HCT116 (cell line): ENCODE data around the gene LDHAL6B. TPM values are rescaled to one million over a fixed set of nuclear protein-coding genes. Genes with fewer than 3 reads are reported as not detected.
A peak's percentile ranks its signal among the peaks of the same experiment; 100 is the strongest.

ENCODE experiments used
- ATAC-seq: fragments of 200-7000 bp; cut with Tn5 transposase; 2 replicates; pipeline ENCODE4 v1.9.1; 2020; ENCODE audit warnings: mild to moderate bottlenecking, moderate library complexity
- BruUV-seq: library from RNA; stranded (reverse); fragments of 400-500 nt; replicated peaks from 2 replicates; lab custom pipeline; 2021; lab: Mats Ljungman, UMichigan
- CTCF ChIA-PET: fragments of 300-600 bp; sonication (Branson Sonifier 250); formaldehyde crosslinking; loops from one replicate; lab custom pipeline; 2021; ENCODE audit warnings: antibody characterized with exemption; lab: Charles Lee
- POLR2A ChIA-PET: fragments of 300-600, 350-600 bp; sonication (Branson Sonifier 250); formaldehyde crosslinking; loops from one replicate; lab custom pipeline; 2021; ENCODE audit warnings: antibody characterized with exemption; lab: Charles Lee
- RAD21 ChIA-PET, 2 experiments: fragments of 300-600 bp; sonication (Branson Sonifier 250); formaldehyde crosslinking; loops; one replicate each; lab custom pipeline; 2023; ENCODE audit warnings: low total read pairs in 2 of 2; ENCODE audit not compliant: uncharacterized antibody in 2 of 2, unreplicated experiment in 2 of 2, low non-redundant PET in 1 of 2; lab: Charles Lee
- DNase-seq: peaks from one replicate; pipeline ENCODE4 v3.0.0-alpha.2; 2010; ENCODE audit warnings: low read depth, low spot score
- H2AFZ ChIP-seq: fragments of 200-600 bp; shearing (Covaris generic), sonication (generic); 2 replicates; pipeline ENCODE4 v1.6.1; 2017; ENCODE audit warnings: low read depth, mixed run types, mixed read lengths, antibody characterized with exemption, low read length; ENCODE audit not compliant: poor library complexity, severe bottlenecking
- H3K27ac ChIP-seq: 2 replicates; pipeline ENCODE4 v1.5.1; 2012; ENCODE audit warnings: low read depth, low read length
- H3K27me3 ChIP-seq: fragments of 200-600 bp; sonication (generic); 2 replicates; pipeline ENCODE4 v1.6.1; 2016; ENCODE audit warnings: mixed run types, low read length, mixed read lengths; ENCODE audit not compliant: insufficient read depth
- H3K36me3 ChIP-seq, 2 experiments: fragments of 200-500 bp in 1 of 2; fragments of 200-600 bp in 1 of 2; sonication (Bioruptor generic) in 1 of 2; sonication (generic) in 1 of 2; 2 replicates each; pipeline versions ENCODE4 v1.5.1 to v1.6.1; 2014 to 2016; ENCODE audit warnings: low read length in 2 of 2, inconsistent platforms in 1 of 2, mixed read lengths in 1 of 2, mixed run types in 1 of 2; ENCODE audit not compliant: insufficient read depth in 2 of 2, control insufficient read depth in 1 of 2
- H3K4me1 ChIP-seq, 2 experiments: fragments of 200-600 bp in 1 of 2; sonication (generic) in 1 of 2; 2 replicates each; pipeline versions ENCODE4 v1.5.1 to v1.6.1; 2012 to 2017; ENCODE audit warnings: low read length in 2 of 2, inconsistent platforms in 1 of 2, mild to moderate bottlenecking in 1 of 2, mixed read lengths in 1 of 2, mixed run types in 1 of 2, moderate library complexity in 1 of 2; ENCODE audit not compliant: insufficient read depth in 2 of 2, control insufficient read depth in 1 of 2
- H3K4me2 ChIP-seq: fragments of 200-600 bp; sonication (generic); 2 replicates; pipeline ENCODE4 v1.6.1; 2017; ENCODE audit warnings: mixed run types, low read length, mixed read lengths
- H3K4me3 ChIP-seq, 2 experiments: fragments of 200-600 bp in 1 of 2; sonication (generic) in 1 of 2; replicated peaks in 1 of 2; 2 replicates each; pipeline ENCODE4 v1.5.1; 2011 to 2016; ENCODE audit warnings: low read length in 2 of 2, control low read depth in 1 of 2, low read depth in 1 of 2, mild to moderate bottlenecking in 1 of 2, mixed read lengths in 1 of 2, mixed run types in 1 of 2
- H3K79me2 ChIP-seq: fragments of 200-600 bp; sonication (generic); 2 replicates; pipeline ENCODE4 v1.6.1; 2017; ENCODE audit warnings: mild to moderate bottlenecking, mixed run types, low read length, moderate library complexity, mixed read lengths; ENCODE audit not compliant: insufficient read depth
- H3K9ac ChIP-seq: fragments of 200-600 bp; sonication (generic); 2 replicates; pipeline ENCODE4 v1.6.1; 2016; ENCODE audit warnings: low read length, mixed read lengths
- H3K9me2 ChIP-seq: fragments of 200-600 bp; sonication (generic), shearing (Covaris generic); 2 replicates; pipeline ENCODE4 v1.6.1; 2017; ENCODE audit warnings: mixed run types, mild to moderate bottlenecking, moderate library complexity; ENCODE audit not compliant: insufficient read depth
- H3K9me3 ChIP-seq, 2 experiments: fragments of 200-500 bp in 1 of 2; fragments of 200-600 bp in 1 of 2; sonication (Bioruptor generic) in 1 of 2; sonication (generic) in 1 of 2; 2 replicates each; pipeline ENCODE4 v1.6.1; 2014 to 2017; ENCODE audit warnings: low read length in 2 of 2, mixed read lengths in 2 of 2, inconsistent platforms in 1 of 2, low read depth in 1 of 2, mild to moderate bottlenecking in 1 of 2, mixed run types in 1 of 2, moderate library complexity in 1 of 2; ENCODE audit not compliant: control insufficient read depth in 1 of 2, insufficient read depth in 1 of 2
- H4K20me1 ChIP-seq: fragments of 200-600 bp; sonication (generic), shearing (Covaris generic); 2 replicates; pipeline ENCODE4 v1.6.1; 2017; ENCODE audit warnings: mixed run types, mild to moderate bottlenecking, moderate library complexity; ENCODE audit not compliant: insufficient read depth
- ATF3 ChIP-seq: IDR thresholded peaks from 2 replicates; pipeline ENCODE4 v1.6.1; 2012
- CBX3 ChIP-seq: IDR thresholded peaks from 2 replicates; pipeline ENCODE4 v1.6.1; 2012; ENCODE audit warnings: low read depth
- CEBPB ChIP-seq: IDR thresholded peaks from 2 replicates; pipeline ENCODE4 v1.6.1; 2012; ENCODE audit warnings: low read depth
- EZH2 ChIP-seq: fragments of 200-600 bp; sonication (generic); IDR thresholded peaks from 2 replicates; pipeline ENCODE4 v1.6.1; 2017; ENCODE audit warnings: antibody characterized with exemption, mixed run types
- EZH2phosphoT487 ChIP-seq: fragments of 200-600 bp; IDR thresholded peaks from 2 replicates; pipeline ENCODE4 v1.6.1; 2018; ENCODE audit warnings: antibody characterized with exemption, borderline replicate concordance
- FOSL1 ChIP-seq: IDR thresholded peaks from 2 replicates; pipeline ENCODE4 v1.6.1; 2012; ENCODE audit warnings: low read depth
- JUND ChIP-seq: IDR thresholded peaks from 2 replicates; pipeline ENCODE4 v1.6.1; 2012
- POLR2A ChIP-seq: IDR thresholded peaks from 2 replicates; pipeline ENCODE4 v1.7.0; 2011; ENCODE audit warnings: borderline replicate concordance; ENCODE audit not compliant: insufficient read depth, insufficient read length; ENCODE audit errors: extremely low read depth
- SP1 ChIP-seq: IDR thresholded peaks from 2 replicates; pipeline ENCODE4 v1.6.1; 2012; ENCODE audit warnings: low read depth
- YY1 ChIP-seq: IDR thresholded peaks from 2 replicates; pipeline ENCODE4 v1.6.1; 2011; ENCODE audit warnings: low read length, low read depth, moderate library complexity, mild to moderate bottlenecking; ENCODE audit not compliant: insufficient replicate concordance; ENCODE audit errors: extremely low read depth
- ZFX ChIP-seq: fragments of 450-650 bp; IDR thresholded peaks from 2 replicates; pipeline ENCODE4 v1.6.1; 2017
- ZNF274 ChIP-seq: fragments of 200-500 bp; sonication (Bioruptor generic); IDR thresholded peaks from 2 replicates; pipeline ENCODE4 v1.6.1; 2014; ENCODE audit warnings: mild to moderate bottlenecking, low read depth, low read length, inconsistent platforms
- intact Hi-C: fragments of 100-400 bp; cut with micrococcal nuclease; formaldehyde crosslinking; loops from 2 replicates; pipeline ENCODE4 v1.10.0; 2022
- total RNA-seq: library from RNA; stranded (reverse); gene quantifications from one replicate; pipeline ENCODE4 v1.2.1, GENCODE V29; 2021; ENCODE audit not compliant: unreplicated experiment
- TF ChIP-seq, protein P1 (sequence below): IDR thresholded peaks from 2 replicates; pipeline ENCODE4 v1.6.1; 2012
- TF ChIP-seq, protein P2 (sequence below): IDR thresholded peaks from 2 replicates; pipeline ENCODE4 v1.6.1; 2011; ENCODE audit warnings: mild to moderate bottlenecking, low read length, moderate library complexity; ENCODE audit not compliant: insufficient replicate concordance; ENCODE audit errors: extremely low read depth

Gene LDHAL6B
- total RNA-seq, 1 experiment from 2014 or later = not detected

- ChIA-PET RAD21 (no interaction called here), CTCF (interaction anchor here (1.4 kb wide), 1 partner anchor 328 kb away, joined by 5 read pairs; no protein-coding TSS in a partner anchor), POLR2A (no interaction called here)
- no peaks in the 10 kb centered on the region for H4K20me1 ChIP-seq
- peak overlapping the region; percentile 50 for H3K9ac ChIP-seq
- intact Hi-C loops = no loop called here
- no peaks in the 10 kb centered on the region for H3K9me2 ChIP-seq
- H3K79me2 ChIP-seq = no peaks in the 10 kb centered on the region
- peak overlapping the region in 1 of 2 experiments; percentile 4; a peak in 1 of 4 replicates for H3K4me3 ChIP-seq
- H2AFZ ChIP-seq = no peak overlapping the region
- no peaks in the 10 kb centered on the region for H3K9me3 ChIP-seq
- no peaks in the 10 kb centered on the region for H3K27me3 ChIP-seq
- BruUV-seq = no TSS peak
- peaks cover 16 to 22% of the 10 kb centered on the region in 2 experiments for H3K4me1 ChIP-seq
- ATAC-seq (no peak), DNase-seq (no peak)
- H3K36me3 ChIP-seq = peaks cover 8 to 10% of the 10 kb centered on the region in 2 experiments; a peak in 2 of 4 replicates
- peak overlapping the region; percentile 69 for H3K4me2 ChIP-seq
- peak overlapping the region; percentile 72 for H3K27ac ChIP-seq
- TF ChIP-seq ZNF274 (no peak), JUND (no peak)
These were observed 6.1 kb upstream of the LDHAL6B start for GRCh38 chr15:59200560-59200959.

- TF ChIP-seq YY1 (no peak), EZH2 (no peak), POLR2A (no peak), ZNF274 (no peak), CEBPB (no peak), SP1 (no peak), ZFX (no peak), EZH2phosphoT487 (no peak), CBX3 (no peak), ATF3 (no peak), FOSL1 (no peak)
- TF ChIP-seq, protein P1, sequence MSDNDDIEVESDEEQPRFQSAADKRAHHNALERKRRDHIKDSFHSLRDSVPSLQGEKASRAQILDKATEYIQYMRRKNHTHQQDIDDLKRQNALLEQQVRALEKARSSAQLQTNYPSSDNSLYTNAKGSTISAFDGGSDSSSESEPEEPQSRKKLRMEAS = no peak
- TF ChIP-seq, protein P2, sequence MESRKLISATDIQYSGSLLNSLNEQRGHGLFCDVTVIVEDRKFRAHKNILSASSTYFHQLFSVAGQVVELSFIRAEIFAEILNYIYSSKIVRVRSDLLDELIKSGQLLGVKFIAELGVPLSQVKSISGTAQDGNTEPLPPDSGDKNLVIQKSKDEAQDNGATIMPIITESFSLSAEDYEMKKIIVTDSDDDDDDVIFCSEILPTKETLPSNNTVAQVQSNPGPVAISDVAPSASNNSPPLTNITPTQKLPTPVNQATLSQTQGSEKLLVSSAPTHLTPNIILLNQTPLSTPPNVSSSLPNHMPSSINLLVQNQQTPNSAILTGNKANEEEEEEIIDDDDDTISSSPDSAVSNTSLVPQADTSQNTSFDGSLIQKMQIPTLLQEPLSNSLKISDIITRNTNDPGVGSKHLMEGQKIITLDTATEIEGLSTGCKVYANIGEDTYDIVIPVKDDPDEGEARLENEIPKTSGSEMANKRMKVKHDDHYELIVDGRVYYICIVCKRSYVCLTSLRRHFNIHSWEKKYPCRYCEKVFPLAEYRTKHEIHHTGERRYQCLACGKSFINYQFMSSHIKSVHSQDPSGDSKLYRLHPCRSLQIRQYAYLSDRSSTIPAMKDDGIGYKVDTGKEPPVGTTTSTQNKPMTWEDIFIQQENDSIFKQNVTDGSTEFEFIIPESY = no peak
These were observed 3.6 kb upstream of the LDHAL6B start for GRCh38 chr15:59203008-59203407.

More at GRCh38 chr15:59203008-59203407, 3.6 kb upstream of the LDHAL6B start:
- POLR2A ChIA-PET = no interaction called here
- no peaks in the 10 kb centered on the region for H4K20me1 ChIP-seq
- no peak overlapping the region for H3K4me3 ChIP-seq
- no peak for ATAC-seq
- CTCF ChIA-PET = no interaction called here
- peaks cover 11 to 15% of the 10 kb centered on the region in 2 experiments; a peak in 2 of 4 replicates for H3K36me3 ChIP-seq
- H3K9me3 ChIP-seq = no peaks in the 10 kb centered on the region
- intact Hi-C loops = no loop called here
- RAD21 ChIA-PET = no interaction called here
- H3K9me2 ChIP-seq = no peaks in the 10 kb centered on the region
- BruUV-seq = no TSS peak
- DNase-seq = no peak
- no peak overlapping the region for H3K4me2 ChIP-seq
- H2AFZ ChIP-seq = no peak overlapping the region
- H3K27me3 ChIP-seq = no peaks in the 10 kb centered on the region
- H3K4me1 ChIP-seq = peaks cover 16 to 22% of the 10 kb centered on the region in 2 experiments
- H3K9ac ChIP-seq = no peak overlapping the region
- no peak overlapping the region for H3K27ac ChIP-seq
- no peaks in the 10 kb centered on the region for H3K79me2 ChIP-seq
